C4-2B (cell line): ENCODE data around the gene TET3.

Source experiments
- H3K27ac ChIP-seq: fragments of 450-650 bp; 2 replicates; pipeline ENCODE4 v1.5.1; 2017
- CTCF ChIP-seq: fragments of 450-650 bp; conservative IDR thresholded peaks from 2 replicates; pipeline ENCODE4 v1.5.1; 2017; ENCODE audit warnings: mild to moderate bottlenecking
- ZFX ChIP-seq: fragments of 450-650 bp; IDR thresholded peaks from 2 replicates; pipeline ENCODE4 v1.6.1; 2017

The TET3 gene

DNA sequence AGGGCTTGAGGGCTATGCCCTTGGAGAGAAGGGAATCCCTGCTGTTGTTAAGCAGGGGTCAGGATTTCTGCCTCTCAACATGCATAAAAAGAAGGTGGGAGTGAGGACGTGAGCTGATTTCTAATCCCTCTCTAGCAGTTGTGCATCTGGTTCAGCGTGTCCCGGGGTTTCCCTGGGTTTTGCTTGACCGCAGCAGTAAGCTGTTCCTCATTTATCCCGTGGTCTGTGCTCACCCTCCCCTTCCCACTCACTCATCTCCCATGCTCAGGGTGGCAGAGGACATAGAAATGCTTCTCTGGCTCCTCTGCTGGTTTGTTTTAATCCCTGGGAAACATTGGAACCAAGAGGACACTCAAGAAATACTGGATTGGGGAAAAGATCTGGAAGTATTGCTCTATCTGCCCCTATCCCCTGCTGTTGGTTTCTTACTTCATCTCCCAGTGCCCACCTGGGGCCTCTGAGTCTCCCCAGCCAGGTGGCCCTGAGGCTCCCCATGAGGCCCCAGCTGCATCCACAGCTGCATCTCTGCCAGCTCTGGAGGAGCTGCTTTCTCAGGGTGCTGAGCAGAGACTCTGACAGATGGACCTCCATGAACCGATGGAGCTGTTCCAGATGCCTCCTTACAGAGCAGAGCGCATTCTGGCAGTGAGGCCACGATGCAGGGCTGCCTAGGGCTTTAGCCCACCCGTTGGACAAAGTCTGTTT lies 36.1 kb downstream of the TET3 start:
- no peak for TF ChIP-seq ZFX
- TF ChIP-seq CTCF, result no peak
- H3K27ac ChIP-seq, result peak overlapping the region; percentile 12; the same call in 1 of the 2 replicates

- TF ChIP-seq CTCF (no peak), ZFX (no peak)
- peak overlapping the region; percentile 12; the same call in 1 of the 2 replicates for H3K27ac ChIP-seq
Observed at GRCh38 chr2:74021407-74021755, 36.7 kb downstream of the TET3 start.

DNA sequence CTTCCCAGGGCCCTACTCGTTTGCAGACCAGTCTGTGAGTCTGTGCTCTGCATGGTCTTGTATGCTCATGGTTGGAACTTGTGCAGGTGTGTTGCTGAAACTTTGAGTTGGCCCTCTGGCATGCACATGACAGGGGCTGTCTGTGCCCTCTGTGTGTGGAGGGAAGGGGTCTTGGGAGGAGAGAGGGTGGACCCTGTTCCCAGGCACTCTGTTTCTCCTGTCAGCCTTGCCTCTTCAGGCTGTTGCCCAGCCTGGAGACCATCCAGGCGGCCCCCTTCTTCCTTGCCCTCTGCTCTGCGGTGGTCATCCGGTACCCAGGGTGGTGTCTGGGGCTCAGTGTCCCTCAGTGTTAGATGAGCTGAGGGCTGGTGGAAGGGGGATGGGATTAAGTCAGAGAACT lies 39.5 kb downstream of the TET3 start:
- TF ChIP-seq CTCF (no peak), ZFX (no peak)
- no peak overlapping the region for H3K27ac ChIP-seq

GRCh38 chr2:74025971-74026612 lies 41.4 kb downstream of the TET3 start:
- TF ChIP-seq ZFX (no peak), CTCF (no peak)
- H3K27ac ChIP-seq, result no peak overlapping the region

DNA sequence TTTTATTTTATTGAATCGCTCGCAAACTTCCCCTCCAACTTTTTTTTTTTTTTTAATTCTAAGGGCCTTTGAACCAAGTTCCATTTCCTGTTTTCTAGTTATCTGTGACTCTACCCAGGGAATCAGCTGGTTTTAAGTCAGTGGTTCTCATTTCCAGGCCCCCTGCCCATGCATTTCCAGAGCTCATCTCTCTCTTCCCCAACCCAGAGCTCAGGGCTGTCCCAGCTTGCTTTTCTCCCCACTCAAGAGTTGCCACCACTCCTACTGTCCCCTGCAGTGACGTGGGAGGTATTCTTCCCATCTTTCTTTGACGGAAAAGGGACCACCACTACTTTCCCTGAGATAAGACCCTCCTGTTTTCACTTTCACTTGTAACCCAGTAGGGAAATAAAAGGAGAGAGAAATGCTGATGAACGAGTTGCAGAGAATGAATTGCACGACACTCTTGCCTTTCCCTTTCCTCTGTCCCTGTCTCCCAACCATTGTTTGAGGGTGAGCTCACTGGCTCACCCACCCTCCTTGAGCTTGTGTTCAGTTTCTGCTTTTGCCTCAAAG lies 42.1 kb downstream of the TET3 start:
- TF ChIP-seq ZFX (no peak), CTCF (no peak)

DNA sequence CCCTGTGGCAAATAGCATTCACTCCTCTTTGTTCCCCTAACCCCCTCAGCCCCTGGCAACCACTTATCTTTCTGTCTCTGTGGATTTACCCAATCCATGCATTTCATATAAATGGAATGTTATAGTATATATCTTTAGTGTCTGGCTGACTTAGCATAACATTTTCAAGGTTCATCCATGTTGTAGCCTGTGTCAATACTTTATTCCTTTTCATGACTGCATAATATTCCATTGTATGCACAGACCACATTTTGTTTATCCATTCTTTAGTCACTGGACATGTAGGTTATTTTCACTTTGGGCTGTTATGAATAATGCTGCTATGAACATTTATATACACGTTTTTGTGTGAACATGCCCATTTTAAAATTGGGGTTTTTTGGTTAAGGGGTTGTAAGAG lies 42.8 kb downstream of the TET3 start:
- H3K27ac ChIP-seq, result no peak overlapping the region
- TF ChIP-seq CTCF, result no peak
- TF ChIP-seq ZFX, result no peak

More for the DNA sequence above, 42.1 kb downstream of the TET3 start:
- no peak overlapping the region for H3K27ac ChIP-seq

- H3K27ac ChIP-seq, result no peak overlapping the region
- TF ChIP-seq ZFX (no peak), CTCF (no peak)
Observed at GRCh38 chr2:74028290-74028689, 43.6 kb downstream of the TET3 start.
